Forelimb muscle (tissue), 1 donor: ENCODE measurements around the gene P4HB. TPM values are rescaled to one million over a fixed set of nuclear protein-coding genes. Genes with fewer than 3 reads are reported as not detected.

Experiments
- DNase-seq: peaks from one replicate; pipeline ENCODE4 v3.0.0-alpha.2; 2013; ENCODE audit warnings: low read depth
- polyA plus RNA-seq: library from polyadenylated mRNA; unstranded; fragments of 120-200 nt; gene quantifications from one replicate; pipeline ENCODE4 v1.2.1, GENCODE V29; 2013; ENCODE audit not compliant: insufficient read length

P4HB gene
- 412 TPM for polyA plus RNA-seq

DNA sequence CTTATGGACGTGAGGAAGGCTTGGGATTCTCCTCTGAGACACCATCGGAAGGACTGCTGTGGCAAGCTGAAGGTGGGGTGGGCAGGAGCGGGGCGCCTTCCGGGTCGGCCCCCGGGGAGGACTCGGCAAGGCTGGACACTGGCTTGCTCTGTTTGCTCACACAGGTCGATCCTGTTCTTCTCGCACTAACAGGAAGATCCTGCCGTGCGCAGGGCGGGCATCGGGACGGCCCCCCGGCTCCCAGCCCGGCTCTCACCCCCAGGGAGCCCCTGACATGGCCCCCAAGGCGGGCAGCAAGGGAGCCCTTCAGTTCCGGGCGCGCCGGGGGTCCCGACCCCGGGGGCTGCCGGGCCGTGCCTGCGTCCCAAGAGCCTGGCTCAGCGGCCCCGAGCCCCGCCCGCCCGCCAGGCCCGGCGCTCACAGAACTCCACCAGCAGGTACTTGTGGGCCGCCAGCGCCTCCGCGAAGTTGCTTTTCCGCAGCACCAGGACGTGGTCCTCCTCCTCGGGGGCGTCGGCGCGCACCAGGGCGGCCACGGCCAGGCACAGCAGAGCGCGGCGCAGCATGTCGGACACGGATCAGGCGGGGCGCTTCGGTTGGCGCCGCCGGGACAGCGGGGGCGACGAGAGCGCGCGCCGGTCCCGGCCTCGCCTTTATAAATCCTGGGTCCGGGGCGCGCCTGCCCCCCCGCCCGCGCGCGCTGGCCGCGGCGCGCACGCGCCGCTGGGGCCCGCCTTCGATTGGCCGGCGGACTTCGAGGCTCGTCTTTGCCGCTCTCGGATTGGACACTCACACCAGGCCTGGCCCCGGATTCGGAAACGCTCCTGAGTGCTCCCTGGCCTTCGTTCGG is at the start of gene P4HB:
TSS of gene P4HB (minus strand) at position 630 of the 850 bp plus-strand sequence. CDS start at position 566, 64 bp downstream.
- no peak for DNase-seq

DNA sequence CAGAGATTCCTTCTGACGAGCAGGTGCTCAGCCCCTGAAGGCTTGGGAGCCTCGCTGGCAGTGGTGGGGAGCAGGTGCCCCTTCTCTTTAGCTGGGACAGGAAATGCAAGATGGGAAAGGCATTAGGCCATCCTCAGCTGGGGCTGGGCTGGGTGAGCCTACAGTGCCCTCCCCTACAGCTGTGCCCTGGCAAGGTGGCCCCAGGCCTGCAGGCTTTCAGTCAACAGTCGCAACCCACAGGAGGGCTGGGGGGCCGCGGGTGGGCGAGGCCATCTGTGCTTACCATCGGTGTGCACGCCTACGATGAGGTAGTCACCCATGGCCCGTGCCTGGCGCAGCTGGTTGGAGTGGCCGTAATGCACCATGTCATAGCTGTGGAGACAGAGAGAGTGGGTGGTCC is 48.9 kb upstream of the P4HB start:
- DNase-seq: no peak

DNA sequence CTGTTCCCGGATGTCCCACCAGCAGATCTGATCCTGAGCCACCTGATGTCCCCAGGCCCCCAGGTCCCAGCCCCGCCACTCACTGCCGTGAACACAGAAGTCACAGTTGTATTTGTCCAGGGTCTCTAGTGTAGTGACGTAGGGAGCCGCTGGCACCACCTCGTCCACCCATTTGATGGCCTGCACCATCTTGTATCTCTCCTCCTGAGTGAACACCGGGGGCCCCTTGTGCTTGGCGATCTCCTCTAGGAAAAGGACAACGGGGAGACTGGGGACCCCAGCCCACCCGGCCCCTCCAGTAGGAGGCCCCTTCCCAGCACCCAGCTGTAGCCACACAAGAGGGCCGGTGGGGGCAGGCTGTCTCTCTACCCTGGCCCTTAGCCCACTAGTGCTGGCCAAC is 48.5 kb upstream of the P4HB start:
- no peak for DNase-seq

DNA sequence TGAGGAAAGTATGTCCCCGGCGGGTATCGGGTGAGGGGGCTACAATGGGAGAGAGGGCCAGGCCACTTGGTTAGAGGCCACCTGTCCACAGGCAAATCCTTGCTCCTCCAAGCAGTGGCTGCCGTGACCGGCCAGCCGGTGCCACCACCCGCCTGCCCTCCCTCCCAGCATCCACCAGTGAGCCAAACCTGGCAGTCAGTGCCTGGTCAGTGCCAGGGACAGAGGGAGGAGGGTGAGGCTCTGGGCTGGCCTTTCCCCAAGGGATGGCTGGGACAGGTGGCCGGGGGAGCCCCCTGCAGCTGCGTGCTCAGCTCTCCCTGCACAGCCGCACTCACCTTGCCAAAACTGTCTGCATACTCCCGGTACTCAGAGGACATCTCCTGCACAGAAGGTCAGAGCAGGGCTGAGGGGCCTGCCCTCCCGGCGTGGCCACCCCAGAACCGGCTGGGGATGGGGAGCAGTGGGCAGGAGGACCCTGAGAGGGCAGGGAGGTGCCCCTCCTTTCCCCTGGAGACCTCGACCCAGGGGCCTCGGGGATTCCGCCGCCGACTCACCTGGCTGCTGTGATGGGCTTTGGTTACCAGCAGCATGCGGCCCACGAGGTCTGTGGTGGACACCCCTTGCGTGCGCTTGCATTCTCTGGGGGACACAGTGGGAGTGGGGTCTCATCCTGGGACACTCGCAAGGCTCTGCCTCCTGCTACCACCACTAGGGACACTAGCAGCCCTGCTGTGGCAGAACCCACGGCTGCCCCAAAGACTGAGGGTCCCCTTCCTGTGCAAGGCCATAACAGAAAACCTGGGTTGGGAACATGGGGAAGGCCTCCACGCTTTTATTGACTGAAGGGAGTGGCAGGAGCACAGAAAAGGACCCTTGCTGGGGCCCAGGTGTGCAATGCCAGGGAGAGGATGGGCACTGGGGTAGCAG is 47.1 kb upstream of the P4HB start:
- DNase-seq: no peak

DNA sequence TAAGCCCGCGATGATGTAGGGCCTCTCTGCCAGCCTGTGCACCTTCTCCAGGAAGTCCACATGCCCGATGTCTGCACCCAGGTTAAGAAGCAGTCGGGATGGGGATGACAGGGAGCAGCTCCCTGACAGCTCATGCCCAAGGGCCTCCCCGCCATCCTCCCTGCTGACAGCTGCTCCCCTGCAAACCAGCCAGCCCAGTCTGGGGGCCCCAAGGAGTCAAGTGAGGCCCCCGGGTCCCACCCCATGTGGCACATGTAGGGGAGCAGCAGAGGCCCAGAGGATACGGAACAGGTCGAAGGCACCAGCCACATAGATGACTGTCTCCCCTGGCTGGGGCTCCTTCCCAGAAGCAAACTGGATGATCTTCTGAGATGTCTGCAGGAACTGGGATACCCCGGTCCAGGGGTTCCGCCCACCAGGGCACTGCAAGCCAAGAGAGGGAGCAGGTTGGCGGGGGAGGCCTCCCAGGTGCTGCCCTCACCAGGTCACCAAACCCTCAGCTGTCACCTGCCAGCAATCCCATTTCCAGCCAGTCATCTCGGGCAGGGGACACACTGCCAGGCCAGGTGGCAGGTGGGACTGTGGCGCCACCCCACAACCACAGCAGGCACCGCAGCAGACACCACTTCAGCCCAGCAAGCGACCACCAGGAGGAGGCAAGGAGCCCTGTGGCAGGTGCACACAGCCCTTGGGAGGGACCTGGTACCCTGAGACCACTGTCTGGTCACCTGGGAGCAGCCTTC is 46.3 kb upstream of the P4HB start:
- DNase-seq: no peak

DNA sequence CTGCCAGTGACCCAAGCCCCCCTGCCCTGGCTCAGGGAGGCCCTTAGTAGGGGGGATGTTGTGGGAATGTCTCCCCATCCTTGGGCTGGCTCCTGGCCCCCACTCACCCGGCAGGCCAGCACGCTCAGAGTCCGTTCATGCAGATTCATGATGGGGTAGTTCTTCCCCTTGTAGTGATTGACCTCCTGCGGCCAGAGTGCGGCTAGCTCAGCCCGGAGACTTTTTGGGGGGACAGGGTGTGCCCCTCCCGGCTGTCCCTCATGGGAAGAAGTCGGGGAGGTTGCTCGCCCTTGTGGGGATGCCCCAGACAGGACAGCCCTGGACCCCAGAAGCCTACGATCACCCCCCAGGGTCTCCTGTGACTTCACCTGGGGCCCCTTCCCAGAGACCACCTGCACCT is 45.7 kb upstream of the P4HB start:
- DNase-seq: no peak

DNA sequence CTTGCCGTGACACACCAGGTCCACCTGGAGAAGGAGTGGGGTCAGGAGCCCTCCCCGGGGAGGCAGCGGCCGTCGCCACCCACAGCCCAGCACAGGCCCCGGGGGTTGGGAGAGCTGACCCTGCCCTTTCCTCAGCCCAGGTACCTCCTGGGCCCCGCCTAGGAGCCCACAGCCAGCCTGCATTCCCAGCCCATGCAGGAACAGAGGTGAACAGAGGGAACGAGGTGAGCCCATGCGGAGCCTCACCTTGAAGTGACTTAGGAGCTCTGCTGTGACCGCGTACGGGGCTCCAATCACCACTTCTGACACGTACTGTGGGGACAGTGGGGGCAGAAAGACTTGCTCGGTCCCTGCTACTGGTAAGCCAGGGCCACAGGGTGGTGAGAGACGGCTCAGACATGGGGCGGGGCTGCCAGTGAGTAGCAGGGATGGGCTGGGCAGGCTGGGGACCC is 45.1 kb upstream of the P4HB start:
- DNase-seq: no peak

DNA sequence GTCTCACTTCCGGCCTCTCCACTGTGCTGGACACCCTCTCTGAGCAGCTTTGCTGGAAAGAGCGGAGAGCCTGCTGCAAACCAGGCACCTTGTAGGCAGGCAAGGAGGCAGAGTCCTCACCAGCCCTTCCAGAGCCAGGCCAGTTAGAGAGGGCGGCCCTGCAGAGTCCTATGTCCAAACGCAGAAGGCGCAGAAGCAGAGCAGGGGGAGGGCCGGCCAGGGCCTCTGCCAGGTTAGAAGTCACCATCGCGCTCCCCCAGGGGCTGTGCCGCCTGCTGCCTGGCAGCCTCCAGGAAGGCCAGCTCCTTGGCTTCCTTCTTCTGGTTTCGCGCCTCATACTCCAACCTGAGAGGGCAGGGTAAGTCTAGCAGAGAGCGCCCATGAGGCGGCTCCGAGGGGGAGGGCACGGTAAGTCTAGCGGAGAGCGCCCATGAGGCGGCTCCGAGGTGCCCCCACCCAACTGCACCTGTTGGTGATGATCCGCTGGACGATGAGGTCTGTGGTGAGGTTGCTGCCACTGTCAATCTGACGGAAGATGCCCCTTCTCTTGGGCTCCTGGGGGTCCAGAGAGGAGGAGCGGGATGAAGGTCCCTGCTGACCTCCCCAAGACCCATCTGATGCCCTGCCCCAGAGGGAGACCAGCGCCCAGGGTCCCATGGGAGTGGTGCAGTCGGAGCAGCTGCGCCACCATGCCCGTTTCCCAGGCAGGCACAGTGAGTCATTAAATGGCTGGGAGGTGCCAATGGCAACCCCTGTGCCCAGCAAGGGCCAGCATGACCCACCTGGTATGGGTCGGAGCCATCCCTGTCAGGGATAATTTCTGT is 44.5 kb upstream of the P4HB start:
- no peak for DNase-seq

DNA sequence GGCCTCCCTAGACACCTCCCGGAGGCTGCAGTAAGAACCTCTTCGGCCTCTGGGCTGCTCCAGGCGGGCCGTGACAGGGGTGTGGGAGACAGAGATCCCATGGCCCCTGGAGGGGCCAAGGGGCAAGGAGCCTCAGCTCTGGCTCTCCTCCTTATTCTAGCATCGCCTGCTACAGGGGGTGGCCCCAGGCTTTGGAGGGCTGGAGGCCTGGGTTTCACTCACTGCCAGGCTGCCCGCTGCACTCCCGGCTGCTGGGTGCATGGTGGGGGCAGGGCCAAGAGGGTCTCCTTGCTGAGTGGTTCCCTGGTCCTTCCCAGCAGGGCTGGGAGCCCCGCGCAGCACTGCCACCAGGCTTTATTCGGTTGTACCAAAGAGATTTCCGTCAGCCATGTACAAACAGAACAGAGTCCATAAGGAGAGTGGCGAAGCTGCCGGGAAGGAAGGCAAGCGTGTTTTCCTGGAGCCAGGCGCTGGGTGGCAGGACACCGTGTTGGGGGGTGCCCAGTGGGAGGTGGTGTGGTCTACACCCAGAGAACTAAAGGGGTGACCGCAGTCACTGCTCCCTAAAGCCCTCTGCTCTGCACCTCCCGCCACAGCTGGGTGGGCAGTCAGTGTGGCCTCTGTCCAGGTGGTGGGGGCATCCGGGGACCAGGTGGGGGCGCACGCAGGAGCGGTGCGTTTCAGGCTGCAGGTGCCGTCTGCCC is 43.7 kb upstream of the P4HB start:
- no peak for DNase-seq

DNA sequence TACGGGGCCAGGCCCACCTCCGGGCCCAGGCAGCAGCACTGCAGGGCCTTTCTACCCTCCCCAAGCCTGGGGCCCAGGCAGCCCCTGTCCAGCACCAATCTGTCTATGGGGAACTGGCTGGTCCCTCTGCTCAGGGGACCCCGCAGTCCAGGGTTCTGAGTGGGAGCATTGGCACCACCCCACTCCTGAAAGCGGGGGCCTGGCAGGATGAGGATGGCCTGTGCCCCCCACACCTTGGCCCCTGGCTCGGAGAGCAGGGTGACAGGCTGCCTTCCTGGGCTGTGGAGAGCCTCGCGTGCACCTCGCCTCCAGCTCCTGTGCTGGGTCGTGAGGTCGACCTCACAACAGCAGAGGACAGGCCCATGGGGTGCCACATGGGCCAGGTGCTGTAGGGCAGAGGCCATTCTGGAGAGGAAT is 43.1 kb upstream of the P4HB start:
- no peak for DNase-seq

DNA sequence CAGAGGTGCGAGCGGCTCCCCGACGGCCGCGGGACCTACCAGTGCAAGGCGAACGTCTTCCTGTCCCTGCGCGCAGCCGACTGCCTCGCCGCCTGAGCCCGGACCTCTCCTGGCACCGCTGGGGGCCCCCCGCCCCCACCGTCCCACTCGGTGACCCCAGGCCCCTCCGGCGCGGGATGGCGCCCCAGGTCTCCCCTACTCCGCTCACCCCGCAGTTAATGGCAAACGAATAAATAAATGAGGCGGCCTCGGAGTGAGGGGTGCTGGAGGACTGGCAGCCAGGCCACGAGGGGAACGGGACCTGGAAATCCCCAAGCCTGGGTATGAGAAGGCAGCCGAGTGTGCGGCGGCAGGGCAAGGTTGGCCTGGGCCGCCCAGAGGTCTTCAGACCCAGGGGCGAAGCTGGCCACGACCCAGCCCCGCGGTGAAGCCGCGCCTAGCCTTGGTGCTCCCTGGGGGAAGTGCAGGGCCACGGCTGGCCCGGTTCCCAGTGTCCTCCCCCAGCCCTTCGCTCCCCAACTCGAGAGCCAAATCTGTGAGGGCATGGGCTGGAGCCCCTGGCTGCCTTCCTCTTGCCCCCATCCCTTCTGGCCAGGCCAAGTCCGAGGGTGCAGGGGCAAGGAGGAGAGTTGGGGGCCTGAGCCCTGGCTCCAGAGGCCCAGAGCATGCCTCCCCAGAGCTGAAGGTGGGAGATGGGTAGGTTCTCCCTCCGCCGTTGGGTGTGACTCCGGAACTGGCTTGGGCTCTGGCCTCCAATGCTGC is 42.5 kb upstream of the P4HB start:
- no peak for DNase-seq

DNA sequence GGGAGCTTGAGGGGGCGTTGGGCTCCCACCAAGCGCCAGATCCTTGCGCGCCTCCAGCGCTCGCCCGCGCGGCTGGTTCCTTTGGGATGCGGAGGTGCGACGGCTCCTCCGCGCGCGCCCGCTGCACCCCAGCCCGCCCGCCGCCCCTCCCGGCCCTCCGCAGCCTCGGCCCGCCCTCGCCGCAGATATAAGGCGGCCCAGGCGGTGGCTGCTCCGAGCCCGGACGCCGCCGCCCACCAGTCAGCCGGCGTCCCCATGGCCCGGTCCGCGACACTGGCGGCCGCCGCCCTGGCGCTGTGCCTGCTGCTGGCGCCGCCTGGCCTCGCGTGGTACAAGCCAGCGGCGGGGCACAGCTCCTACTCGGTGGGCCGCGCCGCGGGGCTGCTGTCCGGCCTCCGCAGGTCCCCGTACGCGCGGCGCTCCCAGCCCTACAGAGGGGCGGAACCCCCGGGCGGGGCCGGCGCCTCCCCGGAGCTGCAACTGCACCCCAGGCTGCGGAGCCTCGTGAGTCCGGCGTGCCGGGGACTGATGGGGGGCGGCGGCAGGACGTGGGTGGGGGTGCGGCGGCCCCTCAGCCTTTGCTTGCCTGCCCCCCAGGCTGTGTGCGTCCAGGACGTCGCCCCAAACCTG is 41.8 kb upstream of the P4HB start, which contains the start of gene NPB:
TSS of gene NPB (plus strand) at position 216 of the 630 bp plus-strand sequence. CDS start at position 256, 40 bp downstream.
- no peak for DNase-seq

DNA sequence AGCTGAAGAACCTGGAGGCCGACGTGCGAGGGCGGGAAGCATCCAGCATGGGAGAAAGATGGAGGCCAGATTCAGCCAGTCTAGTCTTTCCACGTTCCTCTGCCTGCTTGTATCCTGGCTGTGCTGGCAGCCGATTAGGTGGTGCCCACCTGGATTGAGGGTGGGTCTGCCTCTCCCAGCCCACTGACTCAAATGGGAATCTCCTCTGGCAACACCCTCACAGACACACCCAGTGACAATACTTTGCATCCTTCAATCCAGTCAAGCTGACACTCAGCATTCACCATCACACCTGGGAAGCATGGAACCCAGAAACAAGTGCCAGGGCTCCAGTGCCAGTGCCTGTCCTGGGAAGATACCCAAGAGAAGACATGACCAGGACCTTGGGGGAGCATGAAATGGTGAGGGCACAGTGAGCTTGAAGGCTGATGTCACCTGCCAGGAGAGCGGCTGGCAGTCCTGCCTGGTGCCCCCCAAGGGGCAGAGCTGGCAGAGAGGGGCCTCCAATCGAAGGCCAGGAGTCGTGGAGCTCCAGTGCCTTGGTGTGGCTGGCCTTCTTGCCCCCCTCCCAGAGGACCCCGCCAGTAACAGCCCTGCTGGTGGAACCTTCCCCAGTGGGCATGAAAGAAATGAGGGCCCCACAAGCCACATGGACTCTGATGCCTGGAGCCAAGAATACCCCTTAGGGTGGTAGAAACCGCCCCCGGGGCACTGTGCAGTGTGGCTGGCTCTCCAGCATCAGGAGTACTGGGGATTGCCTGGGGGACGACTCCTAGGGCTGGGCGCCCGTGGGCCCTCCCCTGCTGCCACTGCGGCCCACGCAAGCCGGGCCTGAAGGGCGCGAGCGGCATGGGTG is 41.1 kb upstream of the P4HB start:
- no peak for DNase-seq

DNA sequence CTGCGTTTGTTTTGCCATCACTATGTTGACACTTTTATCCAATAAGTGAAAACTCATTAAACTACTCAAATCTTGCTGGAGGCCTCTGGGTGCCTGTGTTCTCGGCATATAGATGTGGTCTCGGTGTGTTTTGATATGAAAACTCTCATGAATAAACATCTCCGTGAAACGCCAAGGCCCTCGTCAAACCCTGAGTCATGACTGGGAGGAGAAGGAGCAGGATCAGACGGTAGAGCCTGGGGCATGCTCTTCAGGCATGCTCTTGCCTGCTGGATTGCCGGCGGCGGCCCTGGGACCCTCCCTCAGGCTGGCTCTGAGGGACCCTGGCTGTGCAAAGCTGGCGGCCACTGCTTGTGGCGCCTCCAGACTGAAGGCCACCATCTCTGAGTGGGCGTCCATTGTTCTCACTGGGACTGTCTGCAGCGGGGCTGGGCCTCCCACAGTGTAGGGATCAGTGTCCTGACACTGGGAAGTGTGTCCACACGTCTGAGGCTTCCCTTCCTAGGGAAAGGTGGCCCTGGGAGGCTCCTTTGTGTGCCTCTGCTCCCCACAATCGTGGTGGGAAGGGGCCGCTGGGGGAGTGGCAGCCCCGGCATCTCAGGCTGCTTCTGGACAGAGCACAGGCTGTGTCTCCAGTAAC is 40.0 kb upstream of the P4HB start:
- no peak for DNase-seq

DNA sequence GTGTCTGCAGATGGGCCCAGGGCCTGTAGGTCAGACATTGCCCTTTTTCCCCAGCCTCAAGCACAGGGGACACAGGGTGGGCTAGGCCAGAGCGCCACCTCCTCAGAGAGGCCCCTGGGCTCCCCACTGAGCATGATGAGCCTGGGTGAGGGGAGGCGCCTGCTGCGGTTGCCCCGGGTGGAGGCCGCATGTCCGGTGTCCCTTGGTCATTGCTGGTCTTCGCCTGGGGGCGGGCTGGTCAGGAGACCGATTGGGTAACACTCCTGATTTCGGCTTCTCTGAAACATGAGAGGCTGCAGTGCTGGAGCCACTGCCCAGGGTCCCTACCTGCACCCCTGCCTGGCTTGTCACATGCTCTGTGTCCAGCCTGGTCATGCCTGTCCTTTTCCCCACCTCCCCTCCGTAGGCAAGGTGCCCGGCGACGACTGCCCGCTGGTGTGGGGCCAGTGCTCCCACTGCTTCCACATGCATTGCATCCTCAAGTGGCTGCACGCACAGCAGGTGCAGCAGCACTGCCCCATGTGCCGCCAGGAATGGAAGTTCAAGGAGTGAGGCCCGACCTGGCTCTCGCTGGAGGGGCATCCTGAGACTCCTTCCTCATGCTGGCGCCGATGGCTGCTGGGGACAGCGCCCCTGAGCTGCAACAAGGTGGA is 39.3 kb upstream of the P4HB start:
- DNase-seq: no peak

DNA sequence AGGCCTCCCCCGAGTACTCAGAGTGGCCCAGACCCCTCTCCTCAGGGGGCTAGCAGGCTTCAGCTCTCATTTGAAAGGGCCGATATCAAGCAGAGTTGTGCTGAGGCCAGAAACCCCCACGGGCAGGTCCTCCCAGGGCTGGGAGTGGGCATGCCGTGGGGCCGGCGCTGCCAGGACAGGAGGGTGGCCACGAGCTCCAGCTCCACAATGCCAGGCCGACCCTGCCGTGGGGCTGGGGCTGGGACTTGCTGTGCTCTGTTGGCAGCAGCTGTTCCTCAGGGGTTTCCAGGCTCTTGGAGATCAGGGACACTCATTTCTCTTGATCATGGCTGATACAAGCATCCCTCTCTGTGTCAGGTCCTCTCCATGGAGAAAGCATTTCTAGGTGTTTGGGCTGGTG is 38.5 kb upstream of the P4HB start:
- DNase-seq: no peak
